AG09319 (cell line): ENCODE data around the gene USH1C.
A peak's percentile ranks its signal among the peaks of the same experiment; 100 is the strongest.

Source experiments
- DNase-seq: peaks from one replicate; pipeline ENCODE4 v3.0.0-alpha.2; 2010; ENCODE audit warnings: low read depth; ENCODE audit errors: extremely low read depth
- TF ChIP-seq, protein P1 (sequence below): IDR thresholded peaks from 2 replicates; pipeline ENCODE4 v1.5.1; 2011; ENCODE audit warnings: low read depth, mild to moderate bottlenecking, inconsistent platforms, low read length, moderate library complexity

USH1C gene

DNA sequence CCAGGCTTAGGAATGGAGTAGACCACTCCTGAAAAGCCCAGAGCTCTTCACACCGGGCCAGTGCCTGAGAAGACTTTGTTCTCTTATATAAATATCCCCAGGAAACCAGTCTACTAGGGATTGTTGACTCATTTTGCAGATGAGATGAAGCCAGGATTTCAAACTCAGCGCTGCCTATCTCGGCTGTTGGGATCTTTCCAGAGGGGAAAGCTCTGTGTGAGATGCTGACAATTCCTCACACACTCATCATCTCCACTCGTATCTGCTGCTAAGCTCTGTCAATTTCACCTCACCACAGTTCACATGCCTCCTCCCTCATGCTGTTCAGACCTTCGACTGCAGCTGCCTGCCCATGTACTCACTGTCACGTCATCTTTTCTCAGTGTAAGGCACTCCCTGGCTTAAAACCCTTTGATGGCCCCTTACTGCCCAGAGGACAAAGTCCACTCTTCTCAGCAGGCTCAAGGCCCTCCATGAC, 12.5 kb downstream of the USH1C start:
- TF ChIP-seq, protein P1, sequence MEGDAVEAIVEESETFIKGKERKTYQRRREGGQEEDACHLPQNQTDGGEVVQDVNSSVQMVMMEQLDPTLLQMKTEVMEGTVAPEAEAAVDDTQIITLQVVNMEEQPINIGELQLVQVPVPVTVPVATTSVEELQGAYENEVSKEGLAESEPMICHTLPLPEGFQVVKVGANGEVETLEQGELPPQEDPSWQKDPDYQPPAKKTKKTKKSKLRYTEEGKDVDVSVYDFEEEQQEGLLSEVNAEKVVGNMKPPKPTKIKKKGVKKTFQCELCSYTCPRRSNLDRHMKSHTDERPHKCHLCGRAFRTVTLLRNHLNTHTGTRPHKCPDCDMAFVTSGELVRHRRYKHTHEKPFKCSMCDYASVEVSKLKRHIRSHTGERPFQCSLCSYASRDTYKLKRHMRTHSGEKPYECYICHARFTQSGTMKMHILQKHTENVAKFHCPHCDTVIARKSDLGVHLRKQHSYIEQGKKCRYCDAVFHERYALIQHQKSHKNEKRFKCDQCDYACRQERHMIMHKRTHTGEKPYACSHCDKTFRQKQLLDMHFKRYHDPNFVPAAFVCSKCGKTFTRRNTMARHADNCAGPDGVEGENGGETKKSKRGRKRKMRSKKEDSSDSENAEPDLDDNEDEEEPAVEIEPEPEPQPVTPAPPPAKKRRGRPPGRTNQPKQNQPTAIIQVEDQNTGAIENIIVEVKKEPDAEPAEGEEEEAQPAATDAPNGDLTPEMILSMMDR, result no peak
- no peak for DNase-seq

DNA sequence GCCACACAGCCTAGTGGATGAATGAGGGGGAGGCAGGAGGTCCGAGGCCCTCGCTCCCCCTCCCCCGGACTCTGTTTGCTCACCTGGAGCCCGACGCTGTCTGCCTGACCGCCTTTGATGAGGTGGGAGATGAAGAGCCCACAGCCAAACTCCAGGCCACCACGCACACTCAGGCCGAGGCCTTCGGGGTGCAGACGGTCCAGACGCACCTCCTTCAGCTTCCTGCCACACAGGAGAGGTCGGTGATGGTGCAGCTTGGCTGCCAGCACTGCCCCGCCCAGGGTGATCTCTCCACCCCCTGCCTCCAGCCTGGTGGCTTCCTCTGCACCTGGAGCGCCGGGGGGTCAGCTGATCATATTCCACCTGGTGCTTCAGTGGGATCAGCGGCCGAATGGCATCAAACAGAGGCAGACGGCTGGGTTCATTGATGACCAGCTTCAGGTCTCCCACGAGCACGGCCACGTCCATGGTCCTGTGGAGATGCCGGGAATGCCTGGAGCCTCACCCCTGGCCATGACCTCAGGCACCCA, 13.1 kb downstream of the USH1C start:
- TF ChIP-seq, protein P1, result no peak
- no peak for DNase-seq

DNA sequence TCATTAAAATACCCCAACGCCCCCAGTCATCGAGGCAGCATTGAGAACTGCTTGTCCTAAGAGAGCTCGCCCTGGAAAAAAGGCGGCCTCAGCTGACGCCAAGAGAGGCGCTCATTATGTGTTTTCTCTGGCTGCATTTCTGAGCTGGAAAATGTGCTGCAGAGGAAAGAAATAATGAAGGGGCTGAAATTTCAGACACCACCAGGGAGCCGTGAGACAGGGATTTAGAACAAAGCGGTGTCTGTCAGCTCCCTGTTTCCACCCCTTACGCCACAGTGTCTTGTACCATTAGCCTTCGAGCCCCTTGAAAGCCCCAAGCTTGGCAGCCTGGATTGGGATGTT, 14.4 kb downstream of the USH1C start:
- no peak for DNase-seq
- TF ChIP-seq, protein P1, result no peak

DNA sequence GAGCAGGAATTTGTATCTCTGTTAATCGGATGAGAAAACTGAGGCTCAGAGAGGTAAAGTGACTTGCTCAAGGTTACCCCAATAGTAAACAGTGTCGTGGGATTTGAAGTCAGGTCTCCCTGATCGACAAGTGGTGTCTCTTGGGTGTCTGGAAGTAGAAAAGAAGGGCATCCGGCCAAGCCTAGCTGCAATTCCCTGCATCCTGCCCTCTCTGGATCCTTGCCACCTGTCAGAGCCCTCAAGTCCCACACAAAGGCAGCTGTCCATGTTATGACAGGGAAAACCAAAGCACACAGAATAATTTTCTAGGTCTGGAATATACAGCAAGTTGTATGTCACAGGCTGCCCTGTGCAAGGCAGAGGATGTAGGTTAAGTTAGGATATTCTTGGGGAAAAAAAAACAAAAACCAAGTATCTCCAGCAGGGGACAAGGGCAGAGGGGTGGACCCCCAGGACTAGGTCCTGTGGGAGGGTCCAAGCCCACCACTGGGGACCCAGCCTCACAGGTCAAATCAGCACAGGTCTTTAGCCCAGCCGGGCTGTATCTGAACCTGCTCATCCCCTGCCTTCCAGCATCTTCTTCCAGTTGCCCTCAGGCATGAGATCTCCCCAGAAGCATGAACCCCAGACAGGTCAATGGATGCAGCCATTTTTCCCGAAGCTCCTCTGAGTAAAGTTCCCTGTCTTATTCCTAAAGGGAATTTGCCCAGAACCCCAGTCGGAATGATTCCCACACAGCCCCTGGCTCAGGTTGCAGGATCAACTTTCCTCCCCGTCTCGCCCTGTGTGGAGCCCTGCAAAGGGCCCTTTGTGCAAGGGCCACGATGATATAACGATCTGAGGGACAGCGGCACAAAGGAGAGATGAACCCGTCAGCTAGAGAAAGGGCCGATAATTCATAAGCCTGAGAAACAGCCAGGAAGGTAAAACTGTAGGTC, 15.0 kb downstream of the USH1C start:
- TF ChIP-seq, protein P1, result no peak
- no peak for DNase-seq

DNA sequence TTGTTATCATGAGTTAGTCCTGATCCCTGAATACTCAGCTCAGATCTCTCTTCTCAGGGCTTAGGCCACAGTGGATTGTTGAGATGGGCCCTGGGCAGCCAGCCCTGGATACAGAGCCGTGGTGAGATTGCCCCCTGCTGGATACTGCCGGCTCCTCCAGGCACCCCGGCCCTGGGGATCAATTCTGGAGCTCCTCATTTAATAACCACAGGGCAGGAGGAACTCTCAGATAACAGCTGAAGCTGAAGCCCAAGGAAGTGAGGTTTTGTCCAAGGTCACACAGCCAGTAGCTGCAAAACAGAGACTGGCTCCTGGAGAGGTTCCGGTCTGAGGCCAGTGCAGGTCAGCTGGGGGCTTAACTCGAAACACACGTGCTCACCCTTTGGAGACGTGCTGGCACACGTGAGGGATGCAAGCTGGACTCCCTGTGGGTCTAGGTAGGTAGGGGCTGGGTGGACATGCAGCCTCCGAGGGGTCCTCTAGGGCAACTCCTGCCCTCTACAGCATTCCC, 16.0 kb downstream of the USH1C start:
- TF ChIP-seq, protein P1, result peak; percentile 64
- DNase-seq, result no peak

DNA sequence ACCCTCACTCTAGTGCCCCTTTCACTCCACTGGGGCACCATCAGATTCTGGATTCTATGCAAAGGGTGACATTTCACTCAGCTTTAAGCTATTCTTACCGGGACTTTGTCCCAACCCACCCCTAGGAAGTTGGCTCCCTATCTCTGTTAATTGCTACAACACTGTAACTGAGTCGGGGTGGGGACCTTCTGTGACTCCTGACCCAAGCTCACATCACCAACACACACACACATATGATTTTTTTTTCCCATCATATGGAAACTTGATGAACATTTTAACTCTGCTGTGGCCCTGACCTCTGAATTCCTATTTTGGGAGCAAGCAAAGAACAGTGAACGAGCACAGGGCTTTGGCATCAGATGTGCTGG, 16.6 kb downstream of the USH1C start:
- DNase-seq, result no peak
- TF ChIP-seq, protein P1, result no peak

DNA sequence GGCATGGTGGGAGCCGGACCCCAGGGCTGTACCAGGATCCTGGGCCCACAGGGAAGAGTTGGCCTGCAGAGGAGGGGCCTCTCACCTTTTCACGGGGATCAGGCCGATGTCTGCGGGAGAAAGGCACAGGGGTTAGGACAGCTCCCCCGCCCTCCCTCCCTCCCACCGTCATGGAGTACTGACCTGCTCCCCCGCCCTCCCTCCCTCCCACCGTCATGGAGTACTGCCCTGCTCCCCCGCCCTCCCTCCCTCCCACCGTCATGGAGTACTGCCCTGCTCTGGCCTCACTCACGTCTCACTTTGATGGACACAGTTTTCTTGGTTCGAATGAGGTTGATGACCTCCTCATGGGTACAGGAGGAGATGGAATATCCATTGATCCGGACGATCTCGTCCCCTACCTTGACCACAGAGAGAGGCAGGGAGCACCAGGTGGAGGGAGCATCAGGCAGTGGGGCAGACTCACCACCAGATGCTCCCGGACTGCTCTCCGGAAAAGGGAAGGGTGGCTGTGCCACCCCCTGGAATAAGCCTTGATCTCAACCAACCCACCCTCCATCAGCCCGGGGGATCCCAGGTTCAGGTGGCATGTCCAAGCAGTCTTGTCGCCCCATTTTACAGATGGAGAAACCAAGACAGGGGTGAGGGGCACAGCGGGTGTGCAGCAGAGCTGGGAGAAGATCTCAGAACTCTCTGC, 17.1 kb downstream of the USH1C start:
- no peak for DNase-seq
- TF ChIP-seq, protein P1, result no peak
